NCI-H146 treated with DMSO at 0.1 percent for 48 hours (cell line): Measurements from ENCODE around the gene DOCK8.

Experiments used
- DNase-seq: peaks from one replicate; lab custom pipeline; 2025; ENCODE audit not compliant: unreplicated experiment; lab: John Stamatoyannopoulos, UW

The DOCK8 gene

DNA sequence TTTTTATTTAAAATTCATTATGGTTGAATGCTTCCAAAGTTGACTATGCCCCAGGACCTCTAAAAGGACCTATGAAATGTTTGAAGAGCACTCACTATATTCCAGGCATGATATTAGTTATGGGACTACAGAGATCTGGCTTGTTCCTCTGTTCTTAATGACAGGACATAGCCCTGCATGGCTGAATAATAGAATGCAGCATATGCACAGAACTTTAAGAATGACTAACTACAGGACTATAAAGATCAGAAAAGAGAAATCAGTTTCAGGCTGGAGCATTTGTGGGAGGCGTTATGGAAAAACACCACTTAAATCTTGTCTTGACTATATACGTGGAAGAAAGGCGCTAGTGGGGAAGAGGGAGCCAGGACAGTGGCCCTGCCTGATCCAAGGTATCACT is 239.2 kb downstream of the DOCK8 start:
- no peak for DNase-seq

- DNase-seq, result no peak
These were observed 241.7 kb downstream of the DOCK8 start for GRCh38 chr9:456365-456764.

DNA sequence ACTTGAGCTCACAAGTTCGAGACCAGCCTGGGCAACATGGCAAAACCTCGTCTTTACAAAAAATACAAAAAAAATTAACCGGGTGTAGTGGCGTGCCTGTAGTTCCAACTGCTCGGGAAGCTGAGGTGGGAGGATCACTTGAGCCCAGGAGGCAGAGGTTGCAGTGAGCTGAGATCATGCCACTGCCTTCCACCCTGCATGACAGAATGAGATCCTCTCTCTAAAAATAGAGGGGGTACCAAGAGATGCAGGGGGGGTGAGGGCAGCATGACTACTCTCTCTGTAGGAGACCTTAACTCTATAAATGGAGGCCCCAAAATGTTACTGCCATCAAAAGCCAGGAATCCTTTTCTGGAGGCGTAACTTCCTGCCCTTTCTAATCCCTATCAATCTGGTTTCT is 243.9 kb downstream of the DOCK8 start:
- DNase-seq, result no peak

DNA sequence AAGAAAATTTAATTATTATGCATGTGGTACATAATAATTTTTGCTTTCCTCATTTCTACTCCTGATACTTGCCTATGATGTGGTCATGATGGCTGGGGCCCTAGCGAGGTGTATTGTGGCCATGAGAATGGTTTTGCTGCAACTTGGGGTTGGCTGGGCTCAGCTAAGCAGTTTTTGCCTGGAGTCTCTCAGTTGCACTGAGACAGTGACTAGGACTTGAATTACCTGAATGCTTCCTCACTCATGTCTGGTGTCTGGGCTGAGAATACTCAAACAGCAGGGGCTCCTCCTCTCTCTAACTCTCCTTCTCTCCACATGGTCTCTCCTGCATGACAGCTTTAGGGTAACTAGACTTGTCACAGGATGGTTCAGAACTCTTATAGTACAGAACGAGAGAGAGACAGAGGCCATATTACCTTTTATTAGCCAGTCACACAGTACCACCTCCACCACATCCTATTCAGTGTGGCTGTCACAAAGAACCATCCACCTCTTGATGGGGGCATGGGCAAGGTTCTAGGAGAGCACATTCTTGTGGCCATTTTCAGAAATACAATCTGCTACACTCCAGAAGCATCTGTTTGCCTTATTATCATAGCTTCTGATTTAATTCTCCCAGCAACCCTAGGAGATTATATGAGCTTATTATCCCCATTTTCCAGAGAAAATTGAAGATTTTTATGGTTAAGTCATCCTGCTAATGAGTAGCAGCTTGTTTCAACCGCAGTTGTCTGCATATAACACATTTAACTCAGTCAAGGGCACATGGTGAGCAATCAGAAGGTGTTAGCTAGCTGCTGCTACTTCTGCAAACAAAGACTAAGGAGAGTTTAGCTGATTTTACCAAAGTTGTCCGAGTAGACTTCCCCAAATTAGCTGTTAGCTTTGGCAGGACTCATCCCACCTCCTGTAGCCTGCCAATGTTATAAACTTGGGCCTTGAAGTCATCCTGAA is 245.1 kb downstream of the DOCK8 start:
- DNase-seq, result no peak

GRCh38 chr9:462121-462520 is 247.5 kb downstream of the DOCK8 start:
- no peak for DNase-seq

DNA sequence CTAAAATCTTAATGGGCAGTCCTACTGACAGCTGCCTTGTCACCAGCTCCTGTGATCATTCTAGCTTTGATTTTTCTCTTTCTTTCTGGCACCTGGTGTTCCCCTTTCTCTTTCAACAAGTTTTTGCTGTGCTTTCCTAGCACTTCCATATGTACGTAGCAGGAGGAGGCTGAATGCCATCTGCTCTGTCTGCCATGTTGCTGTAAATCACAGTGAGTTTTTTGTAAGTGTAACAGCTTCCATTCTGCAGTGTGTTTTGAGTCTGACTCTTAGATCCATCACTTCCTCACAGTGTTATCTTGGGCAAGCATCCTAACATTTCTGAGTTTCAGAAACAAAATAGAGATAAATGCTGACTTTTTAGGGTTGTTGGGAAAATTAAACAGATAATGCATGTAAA is 247.9 kb downstream of the DOCK8 start:
- no peak for DNase-seq

DNA sequence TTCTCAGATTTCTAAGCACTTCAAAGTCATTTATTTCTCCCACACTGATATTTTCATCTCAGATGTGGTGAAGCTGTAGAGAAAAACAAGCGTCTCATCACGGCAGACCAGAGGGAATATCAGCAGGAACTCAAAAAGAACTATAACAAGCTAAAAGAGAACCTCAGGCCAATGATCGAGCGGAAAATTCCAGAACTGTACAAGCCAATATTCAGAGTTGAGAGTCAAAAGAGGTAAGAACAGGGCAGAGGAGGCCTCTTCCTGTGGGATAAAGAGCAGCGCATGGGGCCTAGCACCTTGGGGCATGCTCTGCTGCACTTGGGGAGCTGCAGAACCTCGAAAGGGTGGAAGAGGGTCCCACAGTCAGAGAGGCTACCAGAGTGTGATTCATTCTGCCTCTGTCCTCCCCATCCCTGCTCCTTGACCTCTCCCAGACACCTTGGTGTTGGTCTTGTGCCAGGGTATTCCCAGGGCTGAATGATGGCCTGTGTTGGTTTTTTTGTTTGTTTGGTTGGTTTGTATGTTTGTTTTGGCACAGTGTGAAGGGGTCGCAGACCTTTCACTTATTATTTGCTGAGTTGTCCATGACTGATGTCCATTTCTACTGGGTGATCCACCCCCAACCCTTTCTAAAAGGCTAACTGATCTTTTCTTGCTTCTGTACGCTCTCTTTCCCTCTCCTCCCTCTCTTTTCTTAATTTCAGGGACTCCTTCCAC is 248.9 kb downstream of the DOCK8 start:
- DNase-seq, result no peak

GRCh38 chr9:466747-467146 is 252.1 kb downstream of the DOCK8 start:
- DNase-seq, result no peak

- DNase-seq, result no peak
These were observed 254.2 kb downstream of the DOCK8 start for GRCh38 chr9:468766-469426.

- peak; percentile 35 for DNase-seq
These were observed 255.2 kb downstream of the DOCK8 start for GRCh38 chr9:469672-470551.

- no peak for DNase-seq
These were observed 256.0 kb downstream of the DOCK8 start for GRCh38 chr9:470552-471194.

DNA sequence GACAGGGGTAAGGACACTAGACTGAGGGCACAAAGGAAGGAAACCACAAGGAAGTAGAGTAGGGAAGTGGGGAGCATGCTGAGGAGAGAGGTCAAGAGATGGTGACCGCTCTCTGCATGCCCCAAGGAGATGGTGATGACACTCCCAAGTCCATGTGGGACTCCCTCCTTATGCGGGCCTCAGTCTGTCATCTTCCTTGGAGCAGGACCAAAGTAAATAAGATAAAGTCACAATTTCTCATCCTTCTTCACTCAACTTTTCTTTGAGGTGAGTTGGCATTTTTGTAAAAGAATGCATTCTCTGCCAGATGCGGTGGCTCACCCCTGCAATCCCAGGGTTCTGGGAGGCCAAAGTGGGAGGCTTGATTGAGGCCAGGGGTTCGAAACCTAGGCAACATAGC is 256.7 kb downstream of the DOCK8 start:
- DNase-seq, result no peak

DNA sequence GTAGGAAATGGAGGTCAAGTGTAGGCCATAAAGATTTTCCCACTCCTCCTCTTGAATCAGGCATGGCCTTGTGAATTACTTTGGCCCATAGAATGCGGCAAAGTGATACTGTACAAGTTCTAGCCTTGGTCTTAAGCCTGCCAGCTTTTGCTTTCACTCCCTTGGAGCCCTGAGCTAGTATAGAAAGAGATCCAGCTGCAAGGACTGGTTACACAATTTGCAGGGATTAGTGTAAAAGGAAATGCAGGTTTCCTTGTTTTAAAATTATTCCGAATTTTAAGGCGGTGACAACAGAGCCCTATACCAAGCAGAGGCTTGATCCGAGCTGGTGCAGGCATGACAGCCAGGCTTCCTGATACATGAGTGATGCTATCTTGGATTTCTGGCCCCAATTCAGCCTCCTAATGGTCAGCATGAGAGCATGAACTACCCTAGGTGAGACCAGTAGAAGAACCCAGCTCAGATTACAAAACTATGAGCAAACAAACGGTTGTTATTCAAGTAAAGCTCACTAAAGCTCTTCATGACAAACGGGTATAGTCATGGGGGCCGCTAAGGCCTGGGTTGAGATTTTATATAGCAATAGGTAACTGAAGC is 257.9 kb downstream of the DOCK8 start:
- DNase-seq, result no peak

- DNase-seq, result no peak
These were observed 262.5 kb downstream of the DOCK8 start for GRCh38 chr9:477193-477592.

GRCh38 chr9:479304-479970 is 264.8 kb downstream of the DOCK8 start:
- DNase-seq, result no peak

GRCh38 chr9:479971-480350 is 265.3 kb downstream of the DOCK8 start:
- no peak for DNase-seq

DNA sequence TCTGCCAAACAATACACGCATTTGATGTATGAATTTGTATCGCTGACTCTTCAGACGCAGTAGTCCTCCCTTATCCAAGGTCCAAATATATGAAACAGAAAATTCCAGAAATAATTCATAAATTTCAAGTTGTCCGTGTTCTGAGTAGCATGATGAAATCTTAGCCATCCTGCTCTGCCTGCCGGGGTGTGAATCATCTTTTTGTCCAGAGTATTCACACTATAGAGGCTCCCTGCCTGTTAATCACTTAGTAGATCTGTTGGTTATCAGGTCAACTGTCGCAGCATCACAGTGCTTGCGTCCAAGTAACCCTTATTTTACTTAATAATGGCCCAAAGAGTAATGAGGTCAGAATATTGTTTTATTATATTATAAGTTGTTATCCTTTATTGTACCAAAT is 268.1 kb downstream of the DOCK8 start:
- no peak for DNase-seq

DNA sequence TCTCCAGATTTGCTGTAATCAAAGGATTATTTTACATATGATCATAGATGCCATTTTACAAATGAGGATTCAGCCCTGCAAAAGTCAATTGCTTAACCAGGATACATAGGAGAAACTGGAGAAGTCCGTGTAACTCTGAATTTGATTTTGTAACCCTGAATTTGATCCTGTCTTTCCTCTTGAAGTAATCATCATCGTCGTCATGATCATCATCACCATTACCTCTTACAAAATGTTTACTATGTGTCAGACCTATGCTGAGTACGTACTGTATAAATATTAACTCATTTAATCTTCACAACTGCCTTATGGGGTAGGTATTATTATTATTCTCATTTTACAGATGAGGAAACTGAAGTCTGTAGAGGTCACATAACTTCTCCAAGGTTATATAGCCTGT is 271.5 kb downstream of the DOCK8 start:
- no peak for DNase-seq

- DNase-seq, result no peak
These were observed 272.8 kb downstream of the DOCK8 start for GRCh38 chr9:487429-487828.
